Endothelial cell of umbilical vein (primary cell): Measurements from ENCODE around the gene GATA1.

ENCODE experiments used
- CTCF ChIP-seq, 2 donors: IDR thresholded peaks; 1 replicate in 1 of 2; 2 replicates in 1 of 2; pipeline ENCODE4 v1.5.1; 2011; ENCODE audit warnings: low read length in 2 of 2, mild to moderate bottlenecking in 2 of 2, moderate library complexity in 2 of 2, control low read depth in 1 of 2, inconsistent platforms in 1 of 2, low read depth in 1 of 2; ENCODE audit not compliant: insufficient read depth in 1 of 2; ENCODE audit errors: extremely low read depth in 1 of 2
- EZH2 ChIP-seq: IDR thresholded peaks from 2 replicates; pipeline ENCODE4 v1.6.1; 2012; ENCODE audit warnings: borderline replicate concordance, low read depth, mild to moderate bottlenecking, moderate library complexity, low read length, inconsistent platforms; ENCODE audit not compliant: severe bottlenecking
- POLR2AphosphoS5 ChIP-seq: IDR thresholded peaks from 2 replicates; pipeline ENCODE4 v1.6.1; 2012; ENCODE audit warnings: low read depth, mild to moderate bottlenecking, control low read depth, low read length, moderate library complexity; ENCODE audit not compliant: insufficient read depth

- TF ChIP-seq POLR2AphosphoS5: no peak
- TF ChIP-seq CTCF (IDR thresholded peaks at IDR 0.05; ENCODE audit: extremely low read depth in 1 of 2, insufficient read depth in 1 of 2, low read depth in 1 of 2, low read length in 2 of 2): no peak
- no peak for TF ChIP-seq EZH2
Observed at GRCh38 chrX:48818098-48818497, 31.7 kb downstream of the GATA1 start.
